Karpas-422 (cell line): Measurements from ENCODE around the gene C20orf204. TPM values are rescaled to one million over a fixed set of nuclear protein-coding genes. Genes with fewer than 3 reads are reported as not detected.

Experiments
- DNase-seq: peaks from one replicate; pipeline ENCODE4 v3.0.0-alpha.2; 2015
- H2AFZ ChIP-seq: fragments of 200-600 bp; sonication (generic); 2 replicates; pipeline ENCODE4 v1.6.1; 2014; ENCODE audit warnings: antibody characterized with exemption, low read length, mixed read lengths
- H3K27ac ChIP-seq: fragments of 200-600 bp; sonication (generic); 2 replicates; pipeline ENCODE4 v1.5.1; 2014; ENCODE audit warnings: mild to moderate bottlenecking, low read length, moderate library complexity
- H3K27me3 ChIP-seq: fragments of 200-600 bp; sonication (generic); 2 replicates; pipeline ENCODE4 v1.6.1; 2014; ENCODE audit warnings: low read length, mixed read lengths
- H3K36me3 ChIP-seq: fragments of 200-600 bp; sonication (generic); 2 replicates; pipeline ENCODE4 v1.6.1; 2014; ENCODE audit warnings: low read length, mixed read lengths; ENCODE audit not compliant: insufficient read depth
- H3K4me1 ChIP-seq: fragments of 200-600 bp; sonication (generic); 2 replicates; pipeline ENCODE4 v1.6.1; 2014; ENCODE audit warnings: mild to moderate bottlenecking, low read length, mixed read lengths
- H3K4me2 ChIP-seq: fragments of 200-600 bp; sonication (generic); 2 replicates; pipeline ENCODE4 v1.6.1; 2014; ENCODE audit warnings: low read length, low read depth, mild to moderate bottlenecking; ENCODE audit not compliant: poor library complexity, severe bottlenecking
- H3K4me3 ChIP-seq: fragments of 200-600 bp; sonication (generic); 2 replicates; pipeline ENCODE4 v1.5.1; 2014; ENCODE audit warnings: mild to moderate bottlenecking, antibody characterized with exemption, low read length, mixed read lengths
- H3K79me2 ChIP-seq: fragments of 200-600 bp; sonication (generic); 2 replicates; pipeline ENCODE4 v1.6.1; 2014; ENCODE audit warnings: mild to moderate bottlenecking, low read length, mixed read lengths
- H3K9ac ChIP-seq: fragments of 200-600 bp; sonication (generic); 2 replicates; pipeline ENCODE4 v1.6.0; 2014; ENCODE audit warnings: low read length
- H3K9me2 ChIP-seq: fragments of 200-600 bp; sonication (generic), shearing (Covaris generic); replicated peaks from 2 replicates; pipeline ENCODE4 v1.6.0; 2014; ENCODE audit warnings: mild to moderate bottlenecking, low read length, moderate library complexity; ENCODE audit not compliant: insufficient read depth
- H3K9me3 ChIP-seq: fragments of 300-700, 200-600 bp; sonication (generic); 2 replicates; pipeline ENCODE4 v1.6.1; 2014; ENCODE audit warnings: low read length, mixed read lengths
- H4K20me1 ChIP-seq: fragments of 200-600 bp; sonication (generic); 2 replicates; pipeline ENCODE4 v1.6.1; 2014; ENCODE audit warnings: mild to moderate bottlenecking, antibody characterized with exemption, low read length, low read depth; ENCODE audit not compliant: insufficient read depth
- total RNA-seq: library from RNA; depleted of rRNA; stranded (reverse); fragments of >200 nt; shearing (Covaris generic); gene quantifications from 2 replicates; pipeline ENCODE4 v1.2.3, GENCODE V29; 2014; ENCODE audit warnings: low replicate concordance

Gene C20orf204
- total RNA-seq, 1 experiment from 2014 or later = 0.45 TPM

DNA sequence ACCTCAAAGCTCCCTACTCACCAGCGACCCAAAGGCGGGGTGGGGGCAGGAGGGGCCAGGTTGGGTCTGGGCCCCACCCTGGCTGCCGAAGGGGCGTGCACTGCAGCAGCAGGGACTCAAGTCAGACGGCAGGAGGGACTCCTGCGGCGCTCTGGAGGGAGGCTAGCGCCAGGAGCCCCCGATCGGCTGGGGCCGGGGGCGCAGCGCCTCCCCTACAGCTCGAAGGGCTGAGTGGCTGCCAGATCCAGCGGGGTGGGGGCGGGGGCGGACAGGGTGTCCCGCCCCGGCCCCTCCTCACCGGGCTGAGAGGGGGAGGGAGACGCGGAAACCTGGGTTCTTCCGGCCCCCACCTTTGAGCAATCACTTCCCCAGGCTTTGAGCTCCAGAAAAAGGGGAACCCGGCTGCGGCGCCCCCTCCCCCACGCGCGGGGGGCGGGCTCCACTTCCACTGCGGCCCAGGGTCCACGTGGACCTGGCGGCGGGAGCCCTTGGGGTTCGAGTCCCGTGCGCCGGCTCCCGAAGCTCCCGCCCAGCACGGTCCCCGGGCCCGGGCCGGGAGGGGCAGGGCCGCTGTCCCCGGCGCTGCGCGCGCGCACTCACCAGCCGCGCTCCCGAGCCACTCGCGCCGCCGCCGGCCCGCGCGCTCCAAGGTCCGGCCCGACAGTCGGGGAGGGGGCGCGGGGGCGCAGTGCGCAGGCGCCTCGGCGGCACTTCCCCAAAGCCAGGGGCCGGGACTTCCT, 43.5 kb downstream of the C20orf204 start, which contains the start of gene RGS19:
Gene RGS19, minus strand, starts transcription at position 246 of the 740 bp plus-strand sequence. CDS start 2,632 bp downstream, outside the sequence.
- Histone ChIP-seq H3K27ac (peak within 1 kb of the TSS; percentile 100), H3K4me2 (peak within 1 kb of the TSS; percentile 93), H2AFZ (no peak within 1 kb of the TSS), H3K9me2 (no peaks in the 10 kb centered on the region), H3K27me3 (no peaks in the 10 kb centered on the region), H3K79me2 (peaks cover 20% of the 10 kb centered on the region), H4K20me1 (no peaks in the 10 kb centered on the region; the same call in 1 of the 2 replicates), H3K4me1 (peaks cover 66% of the 10 kb centered on the region), H3K4me3 (peak within 1 kb of the TSS; percentile 95), H3K9me3 (no peaks in the 10 kb centered on the region), H3K9ac (peak within 1 kb of the TSS; percentile 99), H3K36me3 (peaks cover 7% of the 10 kb centered on the region; the same call in 1 of the 2 replicates)
- DNase-seq = peak; percentile 99

DNA sequence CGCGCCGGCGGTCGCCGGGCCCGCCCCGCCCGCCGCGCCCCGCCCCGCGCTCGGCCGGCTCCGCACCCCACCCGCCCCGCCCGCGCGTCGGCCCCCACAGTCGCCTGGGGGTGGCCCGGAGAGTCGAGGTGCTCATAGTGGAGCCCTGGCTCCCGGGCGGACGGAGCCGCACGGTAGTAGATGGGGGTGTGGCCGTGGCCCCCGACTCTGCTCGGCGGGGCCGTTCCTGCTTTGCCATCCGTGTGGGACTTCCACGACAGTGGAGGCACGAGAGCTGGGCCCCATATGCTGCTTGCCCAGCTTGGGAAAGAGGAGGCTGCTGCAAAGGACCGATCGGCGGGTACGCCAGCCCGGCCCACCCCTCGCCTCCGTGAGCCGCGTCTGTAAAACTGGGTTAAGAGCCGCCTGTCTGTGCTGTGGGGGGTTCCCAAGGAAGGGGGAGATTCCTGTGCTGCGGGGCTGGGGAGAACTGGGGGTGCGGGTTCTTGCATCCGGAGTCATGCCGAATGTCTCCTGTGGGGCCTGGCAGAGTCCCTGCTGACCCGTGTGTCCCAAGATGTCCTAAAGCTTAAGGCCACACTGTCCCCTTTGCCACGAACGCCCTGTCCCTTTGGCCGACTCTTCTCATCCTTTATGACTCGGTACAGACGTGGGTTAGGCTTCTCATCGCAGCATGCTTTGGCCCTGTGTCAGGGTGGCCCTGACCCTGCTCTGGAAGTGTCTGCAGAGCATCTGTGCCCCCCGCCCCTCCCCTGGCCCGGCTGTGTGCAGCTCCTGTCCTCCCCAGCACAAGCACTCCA, 44.2 kb downstream of the C20orf204 start, which contains the start of gene OPRL1:
Gene OPRL1, plus strand, starts transcription at position 70 of the 800 bp plus-strand sequence. CDS start 12,639 bp downstream, outside the sequence.
- Histone ChIP-seq H3K9ac (peak within 1 kb of the TSS; percentile 99), H3K4me2 (peak within 1 kb of the TSS; percentile 93), H2AFZ (no peak within 1 kb of the TSS), H3K36me3 (peaks cover 7% of the 10 kb centered on the region; the same call in 1 of the 2 replicates), H3K4me3 (peak within 1 kb of the TSS; percentile 95), H3K79me2 (peaks cover 22% of the 10 kb centered on the region), H3K9me3 (no peaks in the 10 kb centered on the region), H3K4me1 (peaks cover 58% of the 10 kb centered on the region), H3K27ac (peak within 1 kb of the TSS; percentile 100), H3K27me3 (no peaks in the 10 kb centered on the region), H3K9me2 (no peaks in the 10 kb centered on the region), H4K20me1 (no peaks in the 10 kb centered on the region; the same call in 1 of the 2 replicates)
- no peak for DNase-seq

DNA sequence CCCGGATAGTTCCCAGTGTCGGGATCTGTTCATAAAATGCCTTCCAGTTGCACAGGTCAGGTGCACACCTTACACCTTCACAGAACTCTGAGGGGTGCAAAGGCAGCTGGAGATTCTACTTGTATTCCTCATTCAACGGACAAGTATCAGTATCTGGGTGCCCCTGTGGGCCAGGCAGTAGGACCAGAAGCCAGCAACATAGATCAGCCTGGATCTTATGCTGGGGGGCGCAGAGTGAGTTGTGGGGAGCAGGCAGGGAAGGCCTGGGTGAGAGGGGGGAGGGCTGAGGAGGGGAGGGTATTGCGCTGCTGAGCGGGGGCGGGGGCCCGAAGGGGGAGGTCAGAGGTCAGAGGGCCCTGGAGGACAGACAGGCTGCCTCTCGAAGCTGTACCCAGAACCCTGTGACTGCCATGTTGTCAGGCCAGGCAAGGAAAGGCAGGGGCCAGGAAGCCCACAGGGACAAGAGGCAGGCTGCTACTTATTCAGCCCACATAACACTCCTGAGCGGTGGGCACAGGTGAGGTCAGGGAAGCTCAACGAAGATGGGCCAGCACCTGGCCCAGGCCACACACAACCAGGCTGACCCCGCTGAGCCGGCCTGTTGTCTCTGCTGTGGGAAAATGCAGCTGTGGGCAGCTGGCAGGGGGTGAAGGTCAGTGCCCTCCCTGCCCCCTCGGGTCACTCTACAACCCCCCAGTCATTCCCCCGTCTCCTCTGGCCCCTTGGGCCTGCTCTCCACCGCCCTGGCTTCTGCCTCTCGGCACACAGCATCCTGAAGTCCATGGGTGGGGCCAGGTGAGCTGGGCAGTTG, 45.0 kb downstream of the C20orf204 start:
- H3K4me2 ChIP-seq = peak overlapping the region; percentile 73
- H3K9me2 ChIP-seq = no peaks in the 10 kb centered on the region
- DNase-seq = no peak
- no peaks in the 10 kb centered on the region for H3K27me3 ChIP-seq
- no peak overlapping the region for H2AFZ ChIP-seq
- H3K36me3 ChIP-seq = peaks cover 6% of the 10 kb centered on the region; the same call in 1 of the 2 replicates
- H3K79me2 ChIP-seq = peaks cover 21% of the 10 kb centered on the region
- peaks cover 50% of the 10 kb centered on the region for H3K4me1 ChIP-seq
- peak overlapping the region; percentile 99 for H3K9ac ChIP-seq
- H3K4me3 ChIP-seq = peak overlapping the region; percentile 80
- no peaks in the 10 kb centered on the region for H3K9me3 ChIP-seq
- no peaks in the 10 kb centered on the region; the same call in 1 of the 2 replicates for H4K20me1 ChIP-seq
- H3K27ac ChIP-seq = peak overlapping the region; percentile 92

DNA sequence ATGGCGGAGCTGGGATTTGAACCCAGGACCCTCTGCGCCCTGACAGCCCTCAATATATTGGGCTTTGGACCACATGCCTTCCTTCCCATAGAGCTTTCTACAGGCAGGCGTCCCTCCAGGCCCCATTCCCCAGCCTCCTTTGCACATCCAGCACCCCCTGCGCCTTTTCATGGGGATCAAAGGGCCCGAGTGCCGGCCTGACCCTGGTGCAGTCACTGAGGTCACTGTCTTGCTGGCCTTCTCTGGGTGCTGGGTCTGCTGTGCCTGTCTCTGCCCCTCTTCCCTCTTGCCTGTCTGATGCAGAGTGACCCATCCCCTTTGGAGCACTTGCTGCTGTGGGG, 45.6 kb downstream of the C20orf204 start:
- no peaks in the 10 kb centered on the region for H3K27me3 ChIP-seq
- no peaks in the 10 kb centered on the region for H3K9me2 ChIP-seq
- peaks cover 44% of the 10 kb centered on the region for H3K4me1 ChIP-seq
- H3K4me3 ChIP-seq = peak overlapping the region; percentile 80
- peak overlapping the region; percentile 99 for H3K9ac ChIP-seq
- H3K9me3 ChIP-seq = peaks cover under 1% of the 10 kb centered on the region; the same call in 1 of the 2 replicates
- H3K36me3 ChIP-seq = peaks cover 4% of the 10 kb centered on the region; the same call in 1 of the 2 replicates
- DNase-seq = no peak
- peak overlapping the region; percentile 92 for H3K27ac ChIP-seq
- H2AFZ ChIP-seq = no peak overlapping the region
- no peaks in the 10 kb centered on the region; the same call in 1 of the 2 replicates for H4K20me1 ChIP-seq
- H3K4me2 ChIP-seq = peak overlapping the region; percentile 73
- peaks cover 15% of the 10 kb centered on the region for H3K79me2 ChIP-seq

DNA sequence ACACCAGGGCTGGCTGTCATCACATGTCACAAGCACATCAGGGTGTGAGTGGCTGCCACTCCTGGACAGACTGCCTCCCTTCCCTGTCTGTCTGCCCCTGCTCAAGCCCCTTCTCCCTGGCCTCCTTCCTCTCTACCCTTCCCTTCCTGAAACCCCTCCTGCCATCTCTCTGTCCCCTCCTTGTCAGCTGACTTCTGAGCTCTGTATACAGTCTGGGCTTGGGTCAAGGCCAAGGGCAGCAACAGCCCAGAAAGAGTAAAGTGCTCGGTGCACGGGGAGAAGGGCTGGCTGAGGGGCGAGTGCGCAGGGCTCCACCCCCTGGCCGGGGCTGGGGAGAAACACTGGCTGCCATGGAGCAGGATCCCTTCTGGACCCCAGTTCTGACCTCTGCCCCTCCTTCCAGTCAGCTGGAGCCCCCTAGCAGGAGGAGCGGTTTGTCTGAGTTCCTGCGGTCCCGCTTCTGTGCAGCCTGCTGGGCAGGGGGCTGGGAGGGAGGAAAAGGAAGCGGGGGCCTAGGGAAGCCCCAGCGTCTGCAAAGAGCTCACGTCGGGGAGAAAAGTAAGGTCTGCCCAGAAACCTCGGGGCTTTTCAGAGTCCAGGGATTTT, 46.2 kb downstream of the C20orf204 start:
- Histone ChIP-seq H3K79me2 (peaks cover 11% of the 10 kb centered on the region; the same call in 1 of the 2 replicates), H3K36me3 (peaks cover 7% of the 10 kb centered on the region; the same call in 1 of the 2 replicates), H3K9me3 (peaks cover 4% of the 10 kb centered on the region; the same call in 1 of the 2 replicates), H2AFZ (no peak overlapping the region), H3K4me3 (peak overlapping the region; percentile 80), H3K9ac (peak overlapping the region; percentile 99), H3K27me3 (no peaks in the 10 kb centered on the region), H3K4me2 (peak overlapping the region; percentile 73), H4K20me1 (no peaks in the 10 kb centered on the region; the same call in 1 of the 2 replicates), H3K4me1 (peaks cover 38% of the 10 kb centered on the region), H3K9me2 (no peaks in the 10 kb centered on the region), H3K27ac (peak overlapping the region; percentile 92)
- peak; percentile 65 for DNase-seq

DNA sequence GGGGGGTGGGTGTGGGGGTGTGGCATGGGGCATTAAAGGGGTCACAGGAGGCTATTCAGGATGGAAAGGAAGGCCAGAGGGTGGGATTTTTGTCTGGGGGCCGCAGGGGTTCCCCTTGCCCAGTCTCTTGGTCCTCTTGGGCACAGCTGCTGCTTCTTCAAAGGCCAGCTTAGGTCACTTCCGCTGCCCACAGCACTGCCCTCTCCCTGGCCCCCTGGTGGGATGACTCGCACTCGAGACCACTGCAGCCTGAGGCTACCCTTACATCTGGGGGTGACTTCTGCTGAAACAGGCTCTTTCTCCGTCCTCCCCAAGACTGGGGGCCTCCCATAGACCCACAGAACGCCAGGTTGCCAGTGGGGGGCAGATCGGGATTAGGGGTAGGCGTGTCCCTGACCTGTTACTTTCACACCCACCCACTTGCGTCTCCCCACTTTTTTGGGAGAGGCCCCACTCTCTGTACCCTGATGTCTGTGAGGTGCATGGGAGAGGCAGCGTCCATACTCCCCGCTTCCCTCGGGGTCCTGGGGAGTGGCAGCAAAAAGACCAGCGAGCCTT, 46.9 kb downstream of the C20orf204 start:
- peaks cover 33% of the 10 kb centered on the region for H3K4me1 ChIP-seq
- peaks cover 4% of the 10 kb centered on the region; the same call in 1 of the 2 replicates for H3K9me3 ChIP-seq
- H3K79me2 ChIP-seq = peaks cover 13% of the 10 kb centered on the region; the same call in 1 of the 2 replicates
- H3K9ac ChIP-seq = peak overlapping the region; percentile 99
- peaks cover 7% of the 10 kb centered on the region; the same call in 1 of the 2 replicates for H3K36me3 ChIP-seq
- H2AFZ ChIP-seq = no peak overlapping the region
- H3K27me3 ChIP-seq = no peaks in the 10 kb centered on the region
- H3K4me2 ChIP-seq = peak overlapping the region; percentile 73
- H4K20me1 ChIP-seq = peaks cover 4% of the 10 kb centered on the region; the same call in 1 of the 2 replicates
- peak overlapping the region; percentile 80 for H3K4me3 ChIP-seq
- DNase-seq = peak; percentile 64
- no peaks in the 10 kb centered on the region for H3K9me2 ChIP-seq
- H3K27ac ChIP-seq = peak overlapping the region; percentile 92

DNA sequence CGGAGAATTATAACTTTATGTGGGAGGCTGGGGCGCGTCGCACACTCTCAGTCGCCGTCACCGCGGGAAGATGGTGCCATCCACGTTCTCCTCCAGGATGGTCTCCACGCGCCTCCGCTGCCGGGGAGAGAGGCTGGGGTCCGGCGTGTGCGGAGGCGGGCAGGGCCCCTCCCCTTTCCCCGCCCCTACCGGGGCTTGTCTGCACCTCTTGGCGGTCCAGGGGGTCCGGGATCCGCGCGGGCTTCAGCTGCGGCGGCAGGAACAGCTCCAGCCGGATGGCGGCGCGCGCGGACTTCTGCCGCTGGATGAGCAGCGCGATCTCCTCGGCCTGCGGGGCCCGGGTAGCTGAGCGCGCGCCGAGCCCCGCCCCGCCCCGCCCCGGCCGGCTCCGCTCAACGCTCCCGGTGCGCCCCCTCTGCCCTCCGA, 47.4 kb downstream of the C20orf204 start:
- Histone ChIP-seq H3K4me2 (peak overlapping the region; percentile 73), H2AFZ (no peak overlapping the region), H3K9me3 (peaks cover 4% of the 10 kb centered on the region; the same call in 1 of the 2 replicates), H3K9ac (peak overlapping the region; percentile 99), H3K9me2 (no peaks in the 10 kb centered on the region), H4K20me1 (peaks cover 8% of the 10 kb centered on the region; the same call in 1 of the 2 replicates), H3K4me1 (peaks cover 32% of the 10 kb centered on the region), H3K79me2 (peaks cover 16% of the 10 kb centered on the region; the same call in 1 of the 2 replicates), H3K36me3 (peaks cover 7% of the 10 kb centered on the region; the same call in 1 of the 2 replicates), H3K27ac (peak overlapping the region; percentile 92), H3K4me3 (peak overlapping the region; percentile 80), H3K27me3 (no peaks in the 10 kb centered on the region)
- peak; percentile 92 for DNase-seq
